Type B pancreatic cell (in vitro differentiated cells): ENCODE measurements around the gene SMAP1. TPM values are rescaled to one million over a fixed set of nuclear protein-coding genes. Genes with fewer than 3 reads are reported as not detected.

ENCODE experiments used
- DNase-seq: peaks from one replicate; pipeline ENCODE4 v3.0.0; 2021; ENCODE audit warnings: mixed read lengths; ENCODE audit not compliant: unreplicated experiment; ENCODE audit errors: extremely low spot score
- H3K27ac Mint-ChIP-seq: 2 replicates; pipeline ENCODE4 v1.8.0; 2021; ENCODE audit warnings: mild to moderate bottlenecking, mixed read lengths
- H3K27me3 Mint-ChIP-seq: 2 replicates; pipeline ENCODE4 v1.8.0; 2021; ENCODE audit warnings: mixed read lengths
- H3K36me3 Mint-ChIP-seq: 2 replicates; pipeline ENCODE4 v1.8.0; 2021; ENCODE audit warnings: mixed read lengths
- H3K4me1 Mint-ChIP-seq: one replicate; pipeline ENCODE4 v1.8.0; 2021; ENCODE audit warnings: mixed read lengths; ENCODE audit not compliant: unreplicated experiment
- H3K4me3 Mint-ChIP-seq: 2 replicates; pipeline ENCODE4 v1.8.0; 2021; ENCODE audit warnings: mild to moderate bottlenecking, mixed read lengths
- H3K9me3 Mint-ChIP-seq: 2 replicates; pipeline ENCODE4 v1.8.0; 2021; ENCODE audit warnings: mixed read lengths
- CTCF ChIP-seq: fragments of 200-600 bp; sonication (generic); conservative IDR thresholded peaks from 2 replicates; pipeline ENCODE4 v1.5.0; 2021; ENCODE audit warnings: antibody characterized with exemption, mild to moderate bottlenecking
- total RNA-seq: library from RNA; stranded (reverse); gene quantifications from 2 replicates; pipeline ENCODE4 v1.2.1, GENCODE V29; 2021; ENCODE audit warnings: low replicate concordance

The SMAP1 gene
- total RNA-seq, 1 donor from 2014 or later: 22.8 TPM

GRCh38 chr6:70684794-70685493, 17.3 kb downstream of the SMAP1 start:
- no peak for DNase-seq
- Mint-ChIP-seq H3K27ac (peak overlapping the region; percentile 85), H3K9me3 (no peaks in the 10 kb centered on the region), H3K27me3 (no peaks in the 10 kb centered on the region), H3K36me3 (no peaks in the 10 kb centered on the region), H3K4me3 (peak overlapping the region; percentile 38), H3K4me1 (peaks cover 8% of the 10 kb centered on the region)
- TF ChIP-seq CTCF: no peak

- Mint-ChIP-seq H3K9me3 (no peaks in the 10 kb centered on the region), H3K4me1 (peaks cover 8% of the 10 kb centered on the region), H3K27ac (peak overlapping the region; percentile 85), H3K27me3 (no peaks in the 10 kb centered on the region), H3K4me3 (peak overlapping the region; percentile 38), H3K36me3 (no peaks in the 10 kb centered on the region)
- no peak for DNase-seq
- no peak for TF ChIP-seq CTCF
Measured at GRCh38 chr6:70685494-70686180, 18.0 kb downstream of the SMAP1 start.

- DNase-seq: no peak
- peak; percentile 91 for TF ChIP-seq CTCF
- H3K4me1 Mint-ChIP-seq: peaks cover 8% of the 10 kb centered on the region
- H3K4me3 Mint-ChIP-seq: no peak overlapping the region
- H3K36me3 Mint-ChIP-seq: peaks cover 3% of the 10 kb centered on the region
- H3K27ac Mint-ChIP-seq: no peak overlapping the region
- H3K9me3 Mint-ChIP-seq: peaks cover 3% of the 10 kb centered on the region
- no peaks in the 10 kb centered on the region for H3K27me3 Mint-ChIP-seq
Measured at GRCh38 chr6:70686548-70687133, 19.0 kb downstream of the SMAP1 start.

GRCh38 chr6:70693887-70694286, 26.2 kb downstream of the SMAP1 start:
- Mint-ChIP-seq H3K36me3 (peaks cover 11% of the 10 kb centered on the region), H3K4me3 (no peak overlapping the region), H3K27me3 (no peaks in the 10 kb centered on the region), H3K4me1 (no peaks in the 10 kb centered on the region), H3K27ac (no peak overlapping the region), H3K9me3 (peaks cover 12% of the 10 kb centered on the region)
- no peak for DNase-seq
- no peak for TF ChIP-seq CTCF

GRCh38 chr6:70694371-70694770, 26.7 kb downstream of the SMAP1 start:
- no peak for DNase-seq
- H3K27ac Mint-ChIP-seq: no peak overlapping the region
- no peak overlapping the region for H3K4me3 Mint-ChIP-seq
- no peak for TF ChIP-seq CTCF
- H3K36me3 Mint-ChIP-seq: peaks cover 11% of the 10 kb centered on the region
- peaks cover 12% of the 10 kb centered on the region for H3K9me3 Mint-ChIP-seq
- no peaks in the 10 kb centered on the region for H3K27me3 Mint-ChIP-seq
- no peaks in the 10 kb centered on the region for H3K4me1 Mint-ChIP-seq
